SU-DHL-6 (cell line): ENCODE results near the gene FOXD2.

Experiments
- H2AFZ ChIP-seq: fragments of 200-600 bp; sonication (generic); 2 replicates; pipeline ENCODE4 v1.6.1; 2014; ENCODE audit warnings: low read depth, mild to moderate bottlenecking, moderate library complexity, mixed read lengths, antibody characterized with exemption, low read length; ENCODE audit not compliant: severe bottlenecking
- H3F3A ChIP-seq: fragments of 200-600 bp; shearing (Covaris generic); 2 replicates; pipeline ENCODE4 v1.6.0; 2016; ENCODE audit warnings: antibody characterized with exemption, mild to moderate bottlenecking; ENCODE audit not compliant: insufficient read depth
- H3K27ac ChIP-seq: fragments of 200-600 bp; sonication (generic); 2 replicates; pipeline ENCODE4 v1.5.1; 2016; ENCODE audit warnings: low read depth, mild to moderate bottlenecking, low read length, moderate library complexity, mixed read lengths
- H3K27me3 ChIP-seq: fragments of 200-600 bp; sonication (generic), shearing (Covaris generic); 2 replicates; pipeline ENCODE4 v1.6.0; 2014; ENCODE audit warnings: mild to moderate bottlenecking, low read length
- H3K36me3 ChIP-seq: fragments of 200-600 bp; sonication (generic); 2 replicates; pipeline ENCODE4 v1.6.1; 2014; ENCODE audit warnings: mild to moderate bottlenecking, low read length, mixed read lengths
- H3K4me2 ChIP-seq: fragments of 300-600, 200-600 bp; shearing (Covaris generic), sonication (generic); 2 replicates; pipeline ENCODE4 v1.6.0; 2014; ENCODE audit warnings: low read length, low read depth, mild to moderate bottlenecking; ENCODE audit not compliant: poor library complexity, severe bottlenecking
- H3K4me3 ChIP-seq: fragments of 200-600 bp; sonication (generic); 2 replicates; pipeline ENCODE4 v1.5.1; 2014; ENCODE audit warnings: antibody characterized with exemption, low read length, mild to moderate bottlenecking, mixed read lengths; ENCODE audit not compliant: insufficient read depth, poor library complexity, severe bottlenecking
- H3K79me2 ChIP-seq: fragments of 200-600 bp; sonication (generic); 2 replicates; pipeline ENCODE4 v1.6.1; 2014; ENCODE audit warnings: mild to moderate bottlenecking, low read length, moderate library complexity; ENCODE audit not compliant: insufficient read depth
- H3K9ac ChIP-seq: fragments of 200-600 bp; sonication (generic); 2 replicates; pipeline ENCODE4 v1.7.0; 2014; ENCODE audit warnings: mild to moderate bottlenecking, low read length
- H3K9me2 ChIP-seq: fragments of 200-600 bp; sonication (generic); replicated peaks from 2 replicates; pipeline ENCODE4 v1.6.1; 2014; ENCODE audit warnings: low read length; ENCODE audit not compliant: insufficient read depth
- H3K9me3 ChIP-seq: fragments of 200-600 bp; sonication (generic); 2 replicates; pipeline ENCODE4 v1.6.1; 2014; ENCODE audit warnings: low read length, mixed read lengths; ENCODE audit not compliant: insufficient read depth
- H4K20me1 ChIP-seq: fragments of 200-600 bp; sonication (generic); 2 replicates; pipeline ENCODE4 v1.6.1; 2014; ENCODE audit warnings: low read depth, mild to moderate bottlenecking, antibody characterized with exemption, low read length, moderate library complexity, mixed read lengths
- EZH2phosphoT487 ChIP-seq: fragments of 200-600 bp; sonication (generic), shearing (Covaris generic); conservative IDR thresholded peaks from 2 replicates; pipeline ENCODE4 v1.6.1; 2018; ENCODE audit warnings: mild to moderate bottlenecking, antibody characterized with exemption, low read length, moderate library complexity, mixed read lengths
- TF ChIP-seq, protein P1 (sequence below): fragments of 200-600 bp; sonication (generic); IDR thresholded peaks from one replicate; pipeline ENCODE4 v1.5.1; 2017; ENCODE audit warnings: antibody characterized with exemption, mild to moderate bottlenecking, low read length, moderate library complexity; ENCODE audit not compliant: insufficient read depth, poor library complexity, severe bottlenecking

The FOXD2 gene

DNA sequence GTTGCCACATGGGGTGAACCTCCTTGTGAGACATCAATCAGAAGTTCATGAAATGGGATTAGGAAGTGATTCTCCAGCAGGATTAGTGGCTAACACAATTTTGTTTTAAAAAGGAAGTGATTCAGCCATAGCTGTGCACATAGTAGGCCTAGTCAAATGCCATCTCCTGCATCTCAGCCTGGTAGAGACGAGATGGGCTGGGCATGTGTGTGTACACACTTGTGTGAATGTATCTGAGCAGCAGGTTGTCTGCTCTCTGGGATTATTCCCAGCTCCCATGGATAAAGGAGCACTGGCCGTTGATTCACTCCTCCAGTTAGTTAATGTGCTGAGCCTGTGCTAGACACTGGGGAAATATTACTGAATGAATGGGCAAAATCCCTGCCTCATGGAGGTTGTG lies 19.7 kb upstream of the FOXD2 start:
- Histone ChIP-seq H3K27ac (no peak overlapping the region), H3K36me3 (no peaks in the 10 kb centered on the region), H3K4me2 (no peak overlapping the region), H3K27me3 (no peaks in the 10 kb centered on the region), H3K9ac (no peak overlapping the region), H3K9me2 (no peaks in the 10 kb centered on the region), H3F3A (no peaks in the 10 kb centered on the region), H3K79me2 (no peaks in the 10 kb centered on the region), H3K4me3 (no peak overlapping the region), H3K9me3 (no peaks in the 10 kb centered on the region), H2AFZ (no peak overlapping the region), H4K20me1 (no peaks in the 10 kb centered on the region)
- TF ChIP-seq, protein P1, sequence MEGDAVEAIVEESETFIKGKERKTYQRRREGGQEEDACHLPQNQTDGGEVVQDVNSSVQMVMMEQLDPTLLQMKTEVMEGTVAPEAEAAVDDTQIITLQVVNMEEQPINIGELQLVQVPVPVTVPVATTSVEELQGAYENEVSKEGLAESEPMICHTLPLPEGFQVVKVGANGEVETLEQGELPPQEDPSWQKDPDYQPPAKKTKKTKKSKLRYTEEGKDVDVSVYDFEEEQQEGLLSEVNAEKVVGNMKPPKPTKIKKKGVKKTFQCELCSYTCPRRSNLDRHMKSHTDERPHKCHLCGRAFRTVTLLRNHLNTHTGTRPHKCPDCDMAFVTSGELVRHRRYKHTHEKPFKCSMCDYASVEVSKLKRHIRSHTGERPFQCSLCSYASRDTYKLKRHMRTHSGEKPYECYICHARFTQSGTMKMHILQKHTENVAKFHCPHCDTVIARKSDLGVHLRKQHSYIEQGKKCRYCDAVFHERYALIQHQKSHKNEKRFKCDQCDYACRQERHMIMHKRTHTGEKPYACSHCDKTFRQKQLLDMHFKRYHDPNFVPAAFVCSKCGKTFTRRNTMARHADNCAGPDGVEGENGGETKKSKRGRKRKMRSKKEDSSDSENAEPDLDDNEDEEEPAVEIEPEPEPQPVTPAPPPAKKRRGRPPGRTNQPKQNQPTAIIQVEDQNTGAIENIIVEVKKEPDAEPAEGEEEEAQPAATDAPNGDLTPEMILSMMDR = no peak
- no peak for TF ChIP-seq EZH2phosphoT487

DNA sequence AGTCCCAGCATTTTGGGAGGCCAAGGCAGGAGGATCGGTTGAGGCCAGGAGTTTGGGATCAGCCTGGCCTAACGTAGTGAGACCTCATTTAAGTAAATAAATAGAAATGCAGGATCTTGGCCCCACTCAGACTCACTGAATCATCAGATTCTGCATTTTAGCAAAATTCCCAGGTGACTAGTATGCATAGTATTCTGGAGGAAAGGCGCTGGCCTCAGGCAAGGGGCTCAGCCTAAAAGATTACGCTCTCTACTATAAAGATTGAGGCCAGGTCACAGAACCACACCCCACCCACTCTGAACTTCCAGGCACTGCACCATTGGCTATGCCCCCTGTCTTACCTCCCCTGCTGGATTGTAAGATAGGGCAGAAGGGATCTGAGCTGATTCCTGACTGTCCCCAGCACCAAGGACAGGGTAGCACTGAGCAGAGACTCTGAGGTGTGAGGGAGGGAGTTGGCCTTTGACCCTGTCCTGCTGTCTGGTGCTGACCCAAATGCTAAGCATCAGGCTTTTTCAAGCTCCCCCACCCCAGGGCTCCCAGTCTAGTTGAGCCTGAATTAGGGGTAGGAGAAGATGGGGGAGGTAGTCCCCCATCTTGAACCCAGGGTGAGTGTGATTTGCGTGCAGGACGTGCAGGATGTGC lies 19.0 kb upstream of the FOXD2 start:
- no peak overlapping the region for H3K9ac ChIP-seq
- H3K9me2 ChIP-seq = no peaks in the 10 kb centered on the region
- no peak overlapping the region for H2AFZ ChIP-seq
- no peaks in the 10 kb centered on the region for H3K9me3 ChIP-seq
- no peak overlapping the region for H3K27ac ChIP-seq
- H3K4me2 ChIP-seq = no peak overlapping the region
- H3K36me3 ChIP-seq = no peaks in the 10 kb centered on the region
- no peaks in the 10 kb centered on the region for H4K20me1 ChIP-seq
- TF ChIP-seq, protein P1 = no peak
- TF ChIP-seq EZH2phosphoT487 = no peak
- no peaks in the 10 kb centered on the region for H3F3A ChIP-seq
- no peaks in the 10 kb centered on the region for H3K27me3 ChIP-seq
- no peak overlapping the region for H3K4me3 ChIP-seq
- no peaks in the 10 kb centered on the region for H3K79me2 ChIP-seq

DNA sequence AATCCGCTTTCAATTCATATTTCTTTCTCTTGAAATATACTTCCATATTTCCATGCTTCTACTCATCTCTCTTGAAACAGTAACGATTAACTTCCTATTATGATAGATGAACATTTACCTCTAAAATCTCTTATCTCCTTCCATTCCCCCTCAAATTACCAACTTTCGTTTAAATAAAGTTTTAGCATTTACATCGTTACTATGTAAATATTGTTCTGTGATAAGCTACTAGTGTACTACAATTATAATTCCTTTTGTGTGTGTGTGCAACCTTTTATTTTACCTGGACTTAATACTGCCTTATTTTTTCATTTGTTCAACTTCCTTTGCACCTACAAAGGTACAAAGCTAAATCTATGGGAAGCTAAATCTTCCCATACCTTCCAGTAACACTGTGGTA lies 17.3 kb upstream of the FOXD2 start:
- no peaks in the 10 kb centered on the region for H3K9me2 ChIP-seq
- no peaks in the 10 kb centered on the region for H3K27me3 ChIP-seq
- H2AFZ ChIP-seq = no peak overlapping the region
- no peak overlapping the region for H3K4me2 ChIP-seq
- H3K4me3 ChIP-seq = no peak overlapping the region
- H3K9me3 ChIP-seq = no peaks in the 10 kb centered on the region
- no peaks in the 10 kb centered on the region for H3F3A ChIP-seq
- no peaks in the 10 kb centered on the region for H3K36me3 ChIP-seq
- TF ChIP-seq, protein P1 = no peak
- TF ChIP-seq EZH2phosphoT487 = no peak
- no peaks in the 10 kb centered on the region; the same call in 1 of the 2 replicates for H4K20me1 ChIP-seq
- no peaks in the 10 kb centered on the region for H3K79me2 ChIP-seq
- no peak overlapping the region for H3K9ac ChIP-seq
- H3K27ac ChIP-seq = no peak overlapping the region
